Suprapubic skin (tissue), 4 donors: ENCODE results near the gene GNA12. TPM values are rescaled to one million over a fixed set of nuclear protein-coding genes. Genes with fewer than 3 reads are reported as not detected.
A peak's percentile ranks its signal among the peaks of the same experiment; 100 is the strongest.

Experiments used
- DNase-seq, 2 donors: peaks; one replicate each; pipeline ENCODE4 v3.0.0-alpha.2; 2019; ENCODE audit warnings: low spot score in 2 of 2
- H3K27ac ChIP-seq: fragments of 200-600 bp; sonication (generic); one replicate; pipeline ENCODE4 v1.5.1; 2019
- H3K27me3 ChIP-seq: fragments of 200-600 bp; sonication (generic); one replicate; pipeline ENCODE4 v1.5.1; 2019
- H3K36me3 ChIP-seq: fragments of 200-600 bp; sonication (generic); one replicate; pipeline ENCODE4 v1.5.1; 2019
- H3K4me1 ChIP-seq: fragments of 200-600 bp; sonication (generic); one replicate; pipeline ENCODE4 v1.5.1; 2019
- H3K4me3 ChIP-seq: fragments of 200-600 bp; sonication (generic); one replicate; pipeline ENCODE4 v1.5.1; 2019; ENCODE audit warnings: mild to moderate bottlenecking
- H3K9me3 ChIP-seq: fragments of 200-600 bp; sonication (generic); one replicate; pipeline ENCODE4 v1.5.1; 2019
- CTCF ChIP-seq, 2 donors: fragments of 200-600 bp in 1 of 2; fragments of 450-650 bp in 1 of 2; sonication (generic) in 1 of 2; IDR thresholded peaks; one replicate each; pipeline ENCODE4 v1.5.1; 2016 to 2019; ENCODE audit warnings: antibody characterized with exemption in 2 of 2, mild to moderate bottlenecking in 1 of 2, moderate library complexity in 1 of 2
- EP300 ChIP-seq: sonication (generic); formaldehyde crosslinking; IDR thresholded peaks from one replicate; pipeline ENCODE4 v1.6.1; 2017; ENCODE audit warnings: antibody characterized with exemption
- POLR2A ChIP-seq, 2 donors: fragments of 450-650 bp; IDR thresholded peaks; one replicate each; pipeline ENCODE4 v1.6.1; 2017; ENCODE audit warnings: antibody characterized with exemption in 2 of 2, mild to moderate bottlenecking in 2 of 2, moderate library complexity in 2 of 2
- POLR2AphosphoS5 ChIP-seq, 3 donors: sonication (generic); formaldehyde crosslinking; IDR thresholded peaks; one replicate each; pipeline ENCODE4 v1.6.1; 2017; ENCODE audit warnings: antibody characterized with exemption in 3 of 3
- WGBS: methylation state at CpG from one replicate; pipeline ENCODE4 v1.1.5; 2018; 5-methylcytosine and 5-hydroxymethylcytosine counted together
- total RNA-seq, 4 donors: library from RNA; depleted of rRNA; stranded (reverse); fragments of >200 nt; gene quantifications; one replicate each; pipeline ENCODE4 v1.1.0, GENCODE V29; 2016

GNA12 gene
- total RNA-seq, 4 donors from 2014 or later: 9.7 to 15.0 (median 13.3) TPM

GRCh38 chr7:2687338-2687869 is 156.7 kb downstream of the GNA12 start:
- DNase-seq: no peak
- peaks cover 20% of the 10 kb centered on the region for H3K4me1 ChIP-seq
- no peak overlapping the region for H3K27ac ChIP-seq
- no peaks in the 10 kb centered on the region for H3K36me3 ChIP-seq
- H3K9me3 ChIP-seq: no peaks in the 10 kb centered on the region
- peak overlapping the region; percentile 39 for H3K4me3 ChIP-seq
- 51% methylated on average over 17 of the region's 17 CpGs for WGBS
- H3K27me3 ChIP-seq: peaks cover 50% of the 10 kb centered on the region
- TF ChIP-seq POLR2AphosphoS5 (IDR thresholded peaks at IDR 0.05) (no peak), POLR2A (IDR thresholded peaks at IDR 0.05) (no peak), EP300 (no peak), CTCF (IDR thresholded peaks at IDR 0.05) (no peak)

GRCh38 chr7:2686101-2686500 is 158.0 kb downstream of the GNA12 start:
- Histone ChIP-seq H3K4me3 (no peak overlapping the region), H3K4me1 (peaks cover 21% of the 10 kb centered on the region), H3K27me3 (peaks cover 57% of the 10 kb centered on the region), H3K27ac (no peak overlapping the region), H3K9me3 (no peaks in the 10 kb centered on the region), H3K36me3 (no peaks in the 10 kb centered on the region)
- TF ChIP-seq EP300 (no peak), CTCF (IDR thresholded peaks at IDR 0.05) (no peak), POLR2AphosphoS5 (IDR thresholded peaks at IDR 0.05) (no peak), POLR2A (IDR thresholded peaks at IDR 0.05) (no peak)
- no peak for DNase-seq
- 88% methylated on average over 14 of the region's 14 CpGs for WGBS

- no peak for DNase-seq
- H3K27ac ChIP-seq: no peak overlapping the region
- no peak overlapping the region for H3K4me3 ChIP-seq
- TF ChIP-seq CTCF (IDR thresholded peaks at IDR 0.05) (no peak), POLR2A (IDR thresholded peaks at IDR 0.05) (no peak), POLR2AphosphoS5 (IDR thresholded peaks at IDR 0.05) (no peak), EP300 (no peak)
- H3K4me1 ChIP-seq: peaks cover 26% of the 10 kb centered on the region
- H3K9me3 ChIP-seq: no peaks in the 10 kb centered on the region
- no peaks in the 10 kb centered on the region for H3K36me3 ChIP-seq
- WGBS: 93% methylated on average over 9 of the region's 11 CpGs
- H3K27me3 ChIP-seq: peaks cover 65% of the 10 kb centered on the region
Measured at GRCh38 chr7:2684501-2684900, 159.6 kb downstream of the GNA12 start.

DNA sequence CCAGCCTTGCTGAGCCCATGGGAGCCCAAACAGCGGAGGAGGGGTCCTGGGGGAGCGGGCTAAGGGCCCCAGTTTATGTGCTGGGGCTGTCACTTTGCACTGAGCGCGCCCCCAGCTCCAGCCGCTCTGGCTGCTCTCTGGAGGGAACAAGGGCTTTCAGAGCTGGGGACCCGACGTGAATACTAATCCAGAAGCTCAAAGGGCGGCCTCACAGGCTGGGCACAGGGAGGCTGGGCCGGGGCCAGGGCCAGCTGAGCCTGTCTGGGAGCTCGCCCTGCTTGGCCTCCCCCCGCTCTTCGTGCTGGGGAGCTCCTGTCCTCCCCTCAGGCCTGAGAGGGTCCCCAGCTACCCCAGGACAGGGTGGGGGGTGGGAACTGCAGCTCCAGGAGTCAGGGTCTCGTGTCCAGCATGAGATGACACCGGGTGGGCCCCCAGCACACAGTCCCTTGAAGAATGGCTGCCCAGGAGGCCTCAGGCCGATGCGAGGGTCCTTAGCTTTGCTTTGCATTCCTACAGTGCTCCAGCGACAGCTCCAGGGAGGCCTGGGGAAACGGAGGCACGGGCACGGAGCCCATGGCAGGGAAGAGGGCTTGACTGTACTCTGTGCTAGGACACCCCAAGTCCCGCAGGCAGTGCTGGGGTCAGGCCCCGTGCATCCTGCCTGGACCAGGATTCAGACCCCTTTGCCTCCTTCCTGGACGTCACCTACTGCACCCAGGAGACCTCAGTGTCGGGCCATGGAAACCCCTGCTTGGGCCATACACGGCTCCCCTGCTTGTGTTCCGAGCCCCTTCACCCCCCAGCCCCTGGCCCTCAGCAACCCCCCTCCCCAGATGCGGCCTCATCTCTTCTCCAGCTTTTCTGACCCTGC is 161.9 kb downstream of the GNA12 start:
- Histone ChIP-seq H3K36me3 (no peaks in the 10 kb centered on the region), H3K9me3 (no peaks in the 10 kb centered on the region), H3K27me3 (peaks cover 42% of the 10 kb centered on the region), H3K27ac (no peak overlapping the region), H3K4me3 (no peak overlapping the region), H3K4me1 (peaks cover 6% of the 10 kb centered on the region)
- WGBS: 92% methylated on average over 8 of the region's 27 CpGs
- no peak for TF ChIP-seq POLR2A (IDR thresholded peaks at IDR 0.05)
- TF ChIP-seq POLR2AphosphoS5 (IDR thresholded peaks at IDR 0.05): no peak
- TF ChIP-seq EP300: no peak
- no peak for TF ChIP-seq CTCF (IDR thresholded peaks at IDR 0.05)
- no peak for DNase-seq

- no peaks in the 10 kb centered on the region for H3K36me3 ChIP-seq
- 32% methylated on average over 24 of the region's 27 CpGs for WGBS
- H3K4me3 ChIP-seq: no peak overlapping the region
- no peak overlapping the region for H3K27ac ChIP-seq
- DNase-seq: peak; percentile 88 to 90
- H3K4me1 ChIP-seq: peaks cover 6% of the 10 kb centered on the region
- H3K9me3 ChIP-seq: no peaks in the 10 kb centered on the region
- TF ChIP-seq POLR2AphosphoS5 (IDR thresholded peaks at IDR 0.05): peak in 1 of 3 donors; percentile 24
- TF ChIP-seq EP300: no peak
- peak; percentile 48 to 61 for TF ChIP-seq CTCF (IDR thresholded peaks at IDR 0.05)
- H3K27me3 ChIP-seq: peaks cover 30% of the 10 kb centered on the region
Measured at GRCh38 chr7:2680792-2681490, 163.2 kb downstream of the GNA12 start.
